IMR-90 (cell line): Measurements from ENCODE around the gene PMM2. TPM values are rescaled to one million over a fixed set of nuclear protein-coding genes. Genes with fewer than 3 reads are reported as not detected.

Source experiments
- ATAC-seq: fragments of 200-7000 bp; cut with Tn5 transposase; 2 replicates; pipeline ENCODE4 v1.9.1; 2020; ENCODE audit warnings: low read depth, mild to moderate bottlenecking, moderate library complexity
- BruUV-seq: library from RNA; stranded (reverse); fragments of 400-500 nt; replicated peaks from 2 replicates; lab custom pipeline; 2021; lab: Mats Ljungman, UMichigan
- CTCF ChIA-PET: fragments of 300-600 bp; formaldehyde crosslinking; extraction: SDS; loops from one replicate; lab custom pipeline; 2021; ENCODE audit warnings: antibody characterized with exemption; lab: Yijun Ruan, JAX
- POLR2A ChIA-PET: fragments of 300-600 bp; sonication (Branson Sonifier 250); formaldehyde crosslinking; loops from one replicate; lab custom pipeline; 2022; ENCODE audit warnings: antibody characterized with exemption; ENCODE audit not compliant: unreplicated experiment; lab: Charles Lee
- DNase-seq: peaks from one replicate; pipeline ENCODE4 v3.0.0; 2013
- H2AFZ ChIP-seq: replicated peaks from 2 replicates; pipeline ENCODE3; 2013; ENCODE audit warnings: low read length, mild to moderate bottlenecking; ENCODE audit not compliant: poor library complexity
- H2AK5ac ChIP-seq: 2 replicates; pipeline ENCODE4 v1.6.1; 2013; ENCODE audit warnings: low read depth, low read length, inconsistent platforms
- H2AK9ac ChIP-seq: replicated peaks from 2 replicates; pipeline ENCODE3; 2013; ENCODE audit warnings: mild to moderate bottlenecking, low read depth, low read length, moderate library complexity; ENCODE audit not compliant: poor library complexity
- H2BK120ac ChIP-seq: 2 replicates; pipeline ENCODE4 v1.6.1; 2013; ENCODE audit warnings: low read depth, low read length, inconsistent platforms
- H2BK15ac ChIP-seq: 3 replicates; pipeline ENCODE4 v1.6.1; 2013; ENCODE audit warnings: low read depth, low read length, inconsistent platforms
- H2BK20ac ChIP-seq: 2 replicates; pipeline ENCODE4 v1.6.1; 2013; ENCODE audit warnings: low read depth, mild to moderate bottlenecking, inconsistent platforms, low read length, moderate library complexity
- H2BK5ac ChIP-seq: 2 replicates; pipeline ENCODE4 v1.6.1; 2013; ENCODE audit warnings: mild to moderate bottlenecking, low read depth, low read length, inconsistent platforms; ENCODE audit not compliant: poor library complexity, severe bottlenecking
- H3K14ac ChIP-seq: replicated peaks from 2 replicates; pipeline ENCODE4 v1.6.1; 2013; ENCODE audit warnings: low read depth, low read length, inconsistent platforms
- H3K18ac ChIP-seq: 2 replicates; pipeline ENCODE4 v1.6.1; 2013; ENCODE audit warnings: low read depth, low read length, control low read depth
- H3K23ac ChIP-seq: 2 replicates; pipeline ENCODE4 v1.6.1; 2013; ENCODE audit warnings: low read depth, low read length, inconsistent platforms
- H3K27ac ChIP-seq: 2 replicates; pipeline ENCODE4 v1.5.1; 2013; ENCODE audit warnings: mild to moderate bottlenecking, control low read depth, low read length; ENCODE audit not compliant: insufficient read depth
- H3K27me3 ChIP-seq: 2 replicates; pipeline ENCODE4 v1.6.1; 2013; ENCODE audit warnings: low read length; ENCODE audit not compliant: control insufficient read depth, insufficient read depth
- H3K36me3 ChIP-seq: 2 replicates; pipeline ENCODE4 v1.6.1; 2013; ENCODE audit warnings: low read length, mixed read lengths; ENCODE audit not compliant: control insufficient read depth, insufficient read depth
- H3K4ac ChIP-seq: 2 replicates; pipeline ENCODE4 v1.6.1; 2013; ENCODE audit warnings: low read depth, low read length, inconsistent platforms
- H3K4me1 ChIP-seq: 2 replicates; pipeline ENCODE4 v1.6.1; 2013; ENCODE audit warnings: low read length, mixed read lengths; ENCODE audit not compliant: control insufficient read depth, insufficient read depth
- H3K4me2 ChIP-seq: 2 replicates; pipeline ENCODE4 v1.6.1; 2013; ENCODE audit warnings: low read depth, mild to moderate bottlenecking, control low read depth, low read length, moderate library complexity
- H3K4me3 ChIP-seq: 2 replicates; pipeline ENCODE4 v1.5.1; 2013; ENCODE audit warnings: low read depth, mild to moderate bottlenecking, control low read depth, low read length, moderate library complexity; ENCODE audit not compliant: insufficient read depth
- H3K56ac ChIP-seq: 2 replicates; pipeline ENCODE4 v1.6.1; 2013; ENCODE audit warnings: low read length, inconsistent platforms; ENCODE audit not compliant: insufficient read depth; ENCODE audit errors: extremely low read depth
- H3K79me1 ChIP-seq, 2 experiments: 2 replicates each; pipeline ENCODE4 v1.6.1; 2013; ENCODE audit warnings: low read length in 2 of 2, inconsistent platforms in 1 of 2, low read depth in 1 of 2
- H3K9ac ChIP-seq: 2 replicates; pipeline ENCODE4 v1.6.1; 2013; ENCODE audit warnings: low read depth, low read length, control low read depth
- H3K9me1 ChIP-seq: 2 replicates; pipeline ENCODE4 v1.6.1; 2013; ENCODE audit warnings: low read length, inconsistent platforms; ENCODE audit not compliant: insufficient read depth
- H3K9me3 ChIP-seq: 2 replicates; pipeline ENCODE4 v1.6.1; 2013; ENCODE audit warnings: low read length; ENCODE audit not compliant: control insufficient read depth, insufficient read depth
- H4K20me1 ChIP-seq: 2 replicates; pipeline ENCODE4 v1.6.1; 2013; ENCODE audit warnings: low read length, inconsistent platforms; ENCODE audit not compliant: insufficient read depth
- H4K5ac ChIP-seq: 2 replicates; pipeline ENCODE4 v1.6.1; 2013; ENCODE audit warnings: mild to moderate bottlenecking, low read depth, low read length, control low read depth
- H4K8ac ChIP-seq, 2 experiments: 2 replicates each; pipeline ENCODE4 v1.6.1; 2013; ENCODE audit warnings: low read depth in 2 of 2, low read length in 2 of 2, control low read depth in 1 of 2, inconsistent platforms in 1 of 2
- H4K91ac ChIP-seq: 2 replicates; pipeline ENCODE4 v1.6.1; 2013; ENCODE audit warnings: low read depth, low read length, inconsistent platforms; ENCODE audit not compliant: insufficient read depth
- BHLHE40 ChIP-seq: fragments of 150-350 bp; IDR thresholded peaks from 2 replicates; pipeline ENCODE4 v1.6.1; 2016; ENCODE audit warnings: mild to moderate bottlenecking, low read depth, low read length
- CEBPB ChIP-seq: IDR thresholded peaks from 2 replicates; pipeline ENCODE4 v1.6.1; 2012; ENCODE audit warnings: low read depth, low read length, improper control_type of control experiment
- FOS ChIP-seq: fragments of 150-350 bp; IDR thresholded peaks from 2 replicates; pipeline ENCODE4 v1.6.1; 2016; ENCODE audit warnings: low read depth, low read length
- MXI1 ChIP-seq: IDR thresholded peaks from 2 replicates; pipeline ENCODE4 v1.6.1; 2012; ENCODE audit warnings: low read depth, mild to moderate bottlenecking, low read length, moderate library complexity, borderline replicate concordance
- POLR2A ChIP-seq: IDR thresholded peaks from 2 replicates; pipeline ENCODE4 v1.6.1; 2012; ENCODE audit warnings: mild to moderate bottlenecking, low read depth, low read length
- RAD21 ChIP-seq: IDR thresholded peaks from 2 replicates; pipeline ENCODE4 v1.6.1; 2012; ENCODE audit warnings: low read length, improper control_type of control experiment
- RFX5 ChIP-seq: IDR thresholded peaks from 2 replicates; pipeline ENCODE4 v1.8.0; 2012; ENCODE audit warnings: low read depth, mild to moderate bottlenecking, low read length, moderate library complexity
- WGBS, 2 experiments: methylation state at CpG; one replicate each; pipeline versions ENCODE4 v1.1.5 to v1.1.7; 2013; ENCODE audit warnings: missing lambda C conversion rate in 2 of 2; ENCODE audit not compliant: insufficient read length in 1 of 2; ENCODE audit errors: extremely low coverage in 2 of 2; 5-methylcytosine and 5-hydroxymethylcytosine counted together
- dilution Hi-C: fragments of 300-500 bp; cut with HindIII; formaldehyde crosslinking; loops from one replicate; pipeline ENCODE4 v1.14.3; 2018; ENCODE audit warnings: low sequenced_read_pairs; ENCODE audit not compliant: unreplicated experiment
- in situ Hi-C: fragments of 300-500 bp; cut with MboI; formaldehyde crosslinking; loops from 3 replicates; pipeline ENCODE4 v1.14.3; 2019; ENCODE audit warnings: low sequenced_read_pairs, inconsistent platforms, mixed read lengths
- intact Hi-C: fragments of 100-400 bp; cut with micrococcal nuclease; formaldehyde crosslinking; loops from 2 replicates; pipeline ENCODE4 v1.10.0; 2022
- polyA plus RNA-seq, 3 experiments: library from polyadenylated mRNA; depleted of rRNA; stranded (reverse); fragments of >200 nt; gene quantifications; 2 replicates each; pipeline ENCODE4 v1.2.3, GENCODE V29; 2012; ENCODE audit warnings: low replicate concordance in 1 of 3
- total RNA-seq: library from RNA; depleted of rRNA; stranded (reverse); fragments of >200 nt; gene quantifications from 2 replicates; pipeline ENCODE4 v1.2.3, GENCODE V29; 2012
- TF ChIP-seq, protein P1 (sequence below): conservative IDR thresholded peaks from 2 replicates; pipeline ENCODE4 v1.5.1; 2012; ENCODE audit warnings: mild to moderate bottlenecking, low read depth, low read length, improper control_type of control experiment

PMM2 gene
- total and polyA plus RNA-seq, 2 of the 4 experiments (the other 2 are of a cell fraction), result 25.8 to 38.9 TPM

DNA sequence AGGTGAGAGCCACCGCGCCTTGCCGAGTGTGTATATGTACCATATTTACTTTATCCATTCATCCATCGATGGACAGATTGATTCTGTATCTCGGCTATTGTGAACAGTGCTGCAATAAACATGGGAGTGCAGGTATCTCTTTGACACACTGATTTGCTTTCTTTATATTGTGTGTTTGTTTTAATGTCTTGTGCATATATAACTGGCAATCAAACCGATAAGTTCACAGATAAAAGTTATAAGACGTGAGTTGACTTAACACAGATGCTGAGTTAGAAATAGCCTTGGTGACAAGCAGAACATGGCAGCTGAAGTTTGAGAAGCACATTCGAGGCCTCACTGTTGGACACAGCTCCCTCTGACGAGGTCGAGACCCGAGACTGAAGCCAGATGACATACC, 23.4 kb upstream of the PMM2 start:
- H3K56ac ChIP-seq, result no peak overlapping the region
- intact Hi-C loops (no loop called here), in situ Hi-C loops (no loop called here), dilution Hi-C loops (no loop called here)
- no peak overlapping the region for H4K91ac ChIP-seq
- H2AK5ac ChIP-seq, result no peak overlapping the region
- H2BK20ac ChIP-seq, result no peak overlapping the region
- TF ChIP-seq MXI1, result no peak
- TF ChIP-seq CEBPB, result no peak
- no peak for TF ChIP-seq POLR2A
- TF ChIP-seq BHLHE40, result no peak
- TF ChIP-seq FOS, result no peak
- TF ChIP-seq RAD21, result no peak
- TF ChIP-seq RFX5, result no peak
- TF ChIP-seq, protein P1, sequence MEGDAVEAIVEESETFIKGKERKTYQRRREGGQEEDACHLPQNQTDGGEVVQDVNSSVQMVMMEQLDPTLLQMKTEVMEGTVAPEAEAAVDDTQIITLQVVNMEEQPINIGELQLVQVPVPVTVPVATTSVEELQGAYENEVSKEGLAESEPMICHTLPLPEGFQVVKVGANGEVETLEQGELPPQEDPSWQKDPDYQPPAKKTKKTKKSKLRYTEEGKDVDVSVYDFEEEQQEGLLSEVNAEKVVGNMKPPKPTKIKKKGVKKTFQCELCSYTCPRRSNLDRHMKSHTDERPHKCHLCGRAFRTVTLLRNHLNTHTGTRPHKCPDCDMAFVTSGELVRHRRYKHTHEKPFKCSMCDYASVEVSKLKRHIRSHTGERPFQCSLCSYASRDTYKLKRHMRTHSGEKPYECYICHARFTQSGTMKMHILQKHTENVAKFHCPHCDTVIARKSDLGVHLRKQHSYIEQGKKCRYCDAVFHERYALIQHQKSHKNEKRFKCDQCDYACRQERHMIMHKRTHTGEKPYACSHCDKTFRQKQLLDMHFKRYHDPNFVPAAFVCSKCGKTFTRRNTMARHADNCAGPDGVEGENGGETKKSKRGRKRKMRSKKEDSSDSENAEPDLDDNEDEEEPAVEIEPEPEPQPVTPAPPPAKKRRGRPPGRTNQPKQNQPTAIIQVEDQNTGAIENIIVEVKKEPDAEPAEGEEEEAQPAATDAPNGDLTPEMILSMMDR, result no peak
- H3K27ac ChIP-seq, result no peak overlapping the region
- no peak overlapping the region for H3K23ac ChIP-seq
- H3K27me3 ChIP-seq, result no peaks in the 10 kb centered on the region
- H2BK5ac ChIP-seq, result no peak overlapping the region
- H3K4ac ChIP-seq, result no peak overlapping the region
- no peak overlapping the region for H3K4me2 ChIP-seq
- H3K14ac ChIP-seq, result no peak overlapping the region
- POLR2A ChIA-PET, result no interaction called here
- DNase-seq (no peak), ATAC-seq (no peak)
- CTCF ChIA-PET, result no interaction called here
- no peak overlapping the region for H2BK15ac ChIP-seq
- WGBS, 2 experiments, result 70% methylated on average over 6 of the region's 11 CpGs; no CpG with 5 or more reads in 1 of the 2 experiments
- H3K9me3 ChIP-seq, result 0 out of 2 replicates have a peak, but pooled peaks cover 2% of the 10 kb centered on the region
- H2BK120ac ChIP-seq, result no peak overlapping the region
- H4K8ac ChIP-seq, result no peak overlapping the region
- H2AK9ac ChIP-seq, result no peak overlapping the region
- no peaks in the 10 kb centered on the region for H3K9me1 ChIP-seq
- no peak overlapping the region for H3K9ac ChIP-seq
- no peak overlapping the region for H2AFZ ChIP-seq
- no peaks in the 10 kb centered on the region for H4K20me1 ChIP-seq
- no peaks in the 10 kb centered on the region for H3K4me1 ChIP-seq
- no peak overlapping the region for H3K4me3 ChIP-seq
- no peak overlapping the region for H3K18ac ChIP-seq
- no peaks in the 10 kb centered on the region; the same call in 1 of the 2 replicates for H3K36me3 ChIP-seq
- BruUV-seq, result no TSS peak
- H4K5ac ChIP-seq, result no peak overlapping the region
- no peaks in the 10 kb centered on the region for H3K79me1 ChIP-seq
